Measurements from ENCODE around the gene HIGD1B. TPM values are rescaled to one million over a fixed set of nuclear protein-coding genes. Genes with fewer than 3 reads are reported as not detected.

HIGD1B gene
- total RNA-seq, 1 donor from 2014 or later = not detected

- Mint-ChIP-seq H3K27ac (ENCODE audit: unreplicated experiment) (no peak overlapping the region), H3K9me3 (no peaks in the 10 kb centered on the region), H3K36me3 (ENCODE audit: low read depth) (peaks cover 13% of the 10 kb centered on the region), H3K4me3 (no peak overlapping the region), H3K4me1 (no peaks in the 10 kb centered on the region), H3K27me3 (ENCODE audit: low read depth) (no peaks in the 10 kb centered on the region)
- DNase-seq (ENCODE audit: low read depth, low spot score) = no peak
- no peak for TF ChIP-seq CTCF (conservative IDR thresholded peaks at IDR 0.05)
Measured at GRCh38 chr17:44867841-44868240, 20.2 kb downstream of the HIGD1B start.

GRCh38 chr17:44871556-44871955, 23.9 kb downstream of the HIGD1B start:
- Mint-ChIP-seq H3K4me1 (no peaks in the 10 kb centered on the region), H3K9me3 (no peaks in the 10 kb centered on the region), H3K4me3 (no peak overlapping the region), H3K27ac (ENCODE audit: unreplicated experiment) (no peak overlapping the region), H3K36me3 (ENCODE audit: low read depth) (peaks cover 11% of the 10 kb centered on the region), H3K27me3 (ENCODE audit: low read depth) (no peaks in the 10 kb centered on the region)
- DNase-seq (ENCODE audit: low read depth, low spot score) = no peak
- TF ChIP-seq CTCF (conservative IDR thresholded peaks at IDR 0.05) = no peak

GRCh38 chr17:44872131-44872768, 24.6 kb downstream of the HIGD1B start:
- no peaks in the 10 kb centered on the region for H3K4me1 Mint-ChIP-seq
- no peak overlapping the region for H3K27ac Mint-ChIP-seq (ENCODE audit: unreplicated experiment)
- no peak overlapping the region for H3K4me3 Mint-ChIP-seq
- peaks cover 13% of the 10 kb centered on the region for H3K36me3 Mint-ChIP-seq (ENCODE audit: low read depth)
- no peaks in the 10 kb centered on the region for H3K27me3 Mint-ChIP-seq (ENCODE audit: low read depth)
- TF ChIP-seq CTCF (conservative IDR thresholded peaks at IDR 0.05) = no peak
- no peak for DNase-seq (ENCODE audit: low read depth, low spot score)
- no peaks in the 10 kb centered on the region for H3K9me3 Mint-ChIP-seq

- DNase-seq (ENCODE audit: low read depth, low spot score) = no peak
- peaks cover 14% of the 10 kb centered on the region for H3K36me3 Mint-ChIP-seq (ENCODE audit: low read depth)
- H3K27ac Mint-ChIP-seq (ENCODE audit: unreplicated experiment) = no peak overlapping the region
- TF ChIP-seq CTCF (conservative IDR thresholded peaks at IDR 0.05) = no peak
- H3K4me1 Mint-ChIP-seq = no peaks in the 10 kb centered on the region
- no peaks in the 10 kb centered on the region for H3K9me3 Mint-ChIP-seq
- no peak overlapping the region for H3K4me3 Mint-ChIP-seq
- no peaks in the 10 kb centered on the region for H3K27me3 Mint-ChIP-seq (ENCODE audit: low read depth)
Measured at GRCh38 chr17:44875761-44876160, 28.1 kb downstream of the HIGD1B start.

- H3K4me1 Mint-ChIP-seq = no peaks in the 10 kb centered on the region
- H3K36me3 Mint-ChIP-seq (ENCODE audit: low read depth) = peaks cover 8% of the 10 kb centered on the region
- H3K4me3 Mint-ChIP-seq = no peak overlapping the region
- H3K27ac Mint-ChIP-seq (ENCODE audit: unreplicated experiment) = no peak overlapping the region
- H3K9me3 Mint-ChIP-seq = no peaks in the 10 kb centered on the region
- no peaks in the 10 kb centered on the region for H3K27me3 Mint-ChIP-seq (ENCODE audit: low read depth)
- no peak for TF ChIP-seq CTCF (conservative IDR thresholded peaks at IDR 0.05)
- no peak for DNase-seq (ENCODE audit: low read depth, low spot score)
Measured at GRCh38 chr17:44877121-44877520, 29.4 kb downstream of the HIGD1B start.
